GM18498 (cell line): ENCODE measurements around the gene NAV2.

Experiments
- ATAC-seq: cut with Tn5 transposase; IDR thresholded peaks from one replicate; pipeline ENCODE4 v1.9.1; 2021; ENCODE audit warnings: mild to moderate bottlenecking, moderate library complexity; ENCODE audit not compliant: unreplicated experiment

The NAV2 gene

GRCh38 chr11:19715373-19715772 is 2.7 kb downstream of the NAV2 start:
- no peak for ATAC-seq

DNA sequence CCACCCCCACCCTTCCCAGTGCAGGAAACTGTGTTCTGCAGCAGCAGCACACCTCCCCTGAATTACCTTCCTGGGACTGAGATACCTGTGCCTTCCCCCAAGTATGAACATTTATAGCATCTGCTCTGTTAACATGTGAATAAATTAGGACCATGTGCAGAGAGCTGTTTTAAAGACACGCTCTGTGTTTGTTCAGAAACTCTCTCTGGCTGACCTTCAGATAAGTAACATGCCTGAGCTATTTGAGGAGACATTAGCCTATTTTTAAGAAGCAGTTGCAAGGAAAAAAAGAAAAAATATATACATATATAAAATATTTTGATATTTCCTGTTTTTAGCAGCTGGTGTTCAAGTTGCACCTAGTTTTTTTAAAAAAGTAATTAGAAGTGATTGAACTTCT is 5.4 kb downstream of the NAV2 start:
- no peak for ATAC-seq

GRCh38 chr11:19718951-19719350 is 6.3 kb downstream of the NAV2 start:
- no peak for ATAC-seq

GRCh38 chr11:19719960-19720359 is 7.3 kb downstream of the NAV2 start:
- ATAC-seq = no peak

DNA sequence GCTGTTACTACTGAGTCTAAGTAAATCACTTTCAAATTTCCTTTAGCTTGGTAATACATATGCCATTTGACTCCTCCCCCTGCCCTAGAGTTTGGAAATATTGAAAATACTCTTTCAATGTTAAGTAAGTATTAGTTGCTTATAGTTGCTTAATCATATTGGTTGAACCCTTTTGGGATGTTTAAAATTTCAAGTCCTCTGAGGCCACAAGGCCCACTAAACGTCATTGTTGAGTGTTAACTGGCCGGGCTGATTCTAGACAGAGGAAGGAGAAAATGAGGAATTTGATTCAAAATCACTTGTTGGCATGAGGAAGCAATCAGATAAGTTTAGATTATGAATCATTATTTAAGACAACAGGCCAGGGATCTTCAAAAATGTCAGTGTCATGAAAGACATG is 8.5 kb downstream of the NAV2 start:
- ATAC-seq = no peak

GRCh38 chr11:19722702-19723101 is 10.1 kb downstream of the NAV2 start:
- ATAC-seq = no peak

- ATAC-seq = no peak
Measured at GRCh38 chr11:19723572-19724342, 11.1 kb downstream of the NAV2 start.

DNA sequence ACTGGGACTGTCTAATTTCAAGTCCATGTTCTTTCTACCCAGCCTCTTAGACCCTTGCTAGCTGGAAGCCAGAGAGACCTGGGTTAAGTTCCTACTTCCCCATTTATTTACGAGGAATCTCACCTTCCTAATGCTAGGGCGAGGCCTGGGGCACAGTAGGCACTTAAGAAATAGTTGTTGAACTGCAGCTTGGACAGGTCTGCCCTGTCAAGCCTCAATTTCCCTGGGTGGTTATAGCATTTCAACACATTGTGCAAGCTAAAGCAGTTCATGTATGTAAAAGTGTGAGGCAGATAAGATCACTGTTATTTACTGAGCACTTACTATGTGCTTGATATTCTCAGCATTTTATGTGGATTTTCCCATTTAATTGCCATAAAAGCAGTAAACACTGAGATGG is 12.1 kb downstream of the NAV2 start:
- no peak for ATAC-seq

DNA sequence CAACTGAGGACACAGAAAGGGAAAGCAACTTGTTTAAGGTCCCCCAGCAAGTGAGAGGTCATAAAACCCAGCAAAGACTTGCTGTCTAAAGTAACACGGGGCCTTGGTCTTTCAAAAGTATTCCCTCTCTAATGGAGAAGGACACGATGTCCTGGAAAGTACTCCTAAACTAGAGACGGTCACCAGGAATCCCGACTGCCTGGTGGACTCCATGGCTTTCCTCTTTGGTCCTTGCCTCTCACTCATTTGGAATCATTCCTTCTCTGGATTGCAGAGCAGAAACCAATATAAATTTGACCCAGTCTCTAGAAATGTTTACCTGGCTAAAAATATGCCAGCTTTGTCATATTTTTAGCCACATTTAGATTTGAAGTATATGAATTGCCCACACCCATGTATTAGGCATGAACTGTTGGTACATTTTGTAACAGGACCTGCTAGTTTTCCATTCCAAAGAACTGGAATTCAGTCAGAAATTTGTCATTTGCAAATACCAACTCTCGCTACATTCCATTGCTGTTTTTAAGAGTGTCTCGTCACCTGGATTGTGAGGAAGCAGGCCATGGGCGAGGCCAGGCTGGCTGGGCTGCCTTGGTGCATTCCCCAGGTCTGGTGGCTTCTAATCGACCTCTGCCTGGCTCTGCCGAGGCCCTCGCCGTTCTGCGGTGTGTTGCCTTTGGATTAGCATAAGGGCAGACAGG is 12.9 kb downstream of the NAV2 start:
- ATAC-seq = no peak

GRCh38 chr11:19727246-19727645 is 14.6 kb downstream of the NAV2 start:
- ATAC-seq = no peak

DNA sequence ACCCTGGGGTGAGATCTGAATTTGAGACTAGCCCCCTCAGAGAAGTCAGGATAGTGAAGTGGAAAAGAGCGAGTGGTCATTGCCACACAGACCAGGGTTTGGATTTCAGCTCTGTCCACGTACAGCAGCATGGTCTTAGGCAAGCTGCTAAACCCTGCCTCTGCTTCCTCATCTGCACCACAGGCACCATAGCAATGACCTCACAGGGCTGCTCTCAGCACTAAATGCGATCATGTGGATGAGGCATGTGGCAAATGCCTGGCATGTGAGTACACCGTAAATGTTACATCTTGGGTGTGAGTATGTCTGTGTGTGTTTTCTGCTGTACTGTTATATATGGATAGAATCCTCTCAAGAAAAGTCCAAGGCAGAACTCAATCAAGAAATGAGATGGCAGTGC is 15.8 kb downstream of the NAV2 start:
- no peak for ATAC-seq

DNA sequence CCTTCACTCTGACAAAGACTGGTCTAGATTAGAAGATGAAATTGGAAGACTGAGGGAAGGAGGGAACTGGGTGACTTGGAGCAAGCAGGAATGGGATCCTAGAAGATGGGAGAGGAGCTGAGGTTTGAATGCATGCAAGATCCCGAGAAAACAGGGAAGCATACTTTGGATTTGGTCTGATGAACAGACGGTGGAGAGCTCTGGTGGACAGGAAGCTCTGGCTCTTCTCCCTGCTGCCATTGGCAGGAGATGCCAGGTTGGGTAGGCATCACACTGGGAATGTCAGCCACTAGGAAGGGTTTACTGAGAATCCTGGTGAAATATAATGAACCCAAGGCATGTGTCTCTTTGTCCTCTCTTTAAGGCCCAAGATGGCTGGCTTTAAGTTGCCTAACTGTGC is 16.5 kb downstream of the NAV2 start:
- ATAC-seq = no peak

- no peak for ATAC-seq
Measured at GRCh38 chr11:19730373-19730772, 17.7 kb downstream of the NAV2 start.

GRCh38 chr11:19734171-19734570 is 21.5 kb downstream of the NAV2 start:
- ATAC-seq = no peak

GRCh38 chr11:19735157-19735908 is 22.7 kb downstream of the NAV2 start:
- no peak for ATAC-seq

GRCh38 chr11:19735909-19736498 is 23.4 kb downstream of the NAV2 start:
- ATAC-seq = no peak

- no peak for ATAC-seq
Measured at GRCh38 chr11:19736831-19737230, 24.2 kb downstream of the NAV2 start.

DNA sequence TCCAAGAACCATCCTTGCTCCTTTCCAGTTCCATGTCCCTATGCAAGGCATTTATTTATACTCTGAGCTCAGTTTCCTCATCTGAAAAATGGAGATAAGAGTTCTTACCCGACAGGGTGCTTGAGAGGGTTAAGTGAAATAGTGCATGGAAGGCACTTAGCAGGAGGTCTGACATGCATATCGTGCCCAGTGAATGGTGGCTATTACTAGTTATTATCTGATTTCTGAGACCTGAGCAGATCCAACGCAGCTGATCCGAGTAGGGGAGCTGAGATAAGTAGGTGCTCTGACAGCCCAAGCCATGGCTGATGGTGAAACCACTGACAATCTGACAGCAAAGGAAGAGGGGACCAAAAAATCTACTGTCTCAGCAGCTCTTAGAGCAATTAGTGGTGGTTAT is 24.9 kb downstream of the NAV2 start:
- ATAC-seq = no peak

- no peak for ATAC-seq
Measured at GRCh38 chr11:19738124-19738523, 25.5 kb downstream of the NAV2 start.

- ATAC-seq = no peak
Measured at GRCh38 chr11:19739872-19740271, 27.2 kb downstream of the NAV2 start.

DNA sequence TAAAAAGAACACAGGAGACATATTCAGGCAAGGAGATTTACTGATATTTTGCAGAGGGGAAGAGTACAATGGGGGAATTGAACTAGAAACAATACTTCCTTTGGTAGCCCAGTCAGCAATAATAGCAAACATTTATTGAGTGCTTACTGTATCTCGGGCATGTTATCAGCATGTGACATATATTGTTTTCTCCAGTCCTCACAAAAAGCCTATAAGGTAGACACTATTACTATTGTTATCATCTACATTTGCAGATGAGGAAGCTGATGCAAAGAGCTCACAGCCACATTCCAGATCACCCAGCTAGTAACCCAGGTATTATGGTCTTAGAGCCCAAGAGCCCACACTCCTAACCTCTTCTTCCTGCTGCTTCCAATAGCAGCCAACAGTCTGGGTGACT is 27.9 kb downstream of the NAV2 start:
- no peak for ATAC-seq
